ENCODE data around the gene PGC. TPM values are rescaled to one million over a fixed set of nuclear protein-coding genes. Genes with fewer than 3 reads are reported as not detected.

Gene PGC
- total RNA-seq, 4 donors from 2014 or later: not detected

DNA sequence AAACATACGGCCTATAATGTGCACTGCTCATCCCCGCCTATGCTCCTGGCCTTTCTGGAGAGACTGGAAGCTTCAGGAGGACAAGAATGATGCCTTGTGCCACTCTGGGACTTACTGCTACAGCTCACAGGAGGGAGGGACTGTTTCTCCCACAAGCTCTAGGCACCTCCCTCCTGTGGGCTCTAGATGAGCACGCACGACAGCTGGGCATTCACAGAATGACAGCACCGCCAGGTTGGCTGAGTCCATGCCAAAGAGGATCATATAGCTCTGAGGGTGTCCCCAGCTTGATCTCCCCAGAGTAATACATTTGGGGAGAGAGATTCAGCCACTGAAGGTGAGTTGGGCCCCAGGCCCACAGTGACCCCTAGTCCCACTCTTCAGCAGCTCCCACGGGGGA lies 10.1 kb upstream of the PGC start:
- no peak for TF ChIP-seq POLR2A (IDR thresholded peaks at IDR 0.05)
- TF ChIP-seq, protein P1, sequence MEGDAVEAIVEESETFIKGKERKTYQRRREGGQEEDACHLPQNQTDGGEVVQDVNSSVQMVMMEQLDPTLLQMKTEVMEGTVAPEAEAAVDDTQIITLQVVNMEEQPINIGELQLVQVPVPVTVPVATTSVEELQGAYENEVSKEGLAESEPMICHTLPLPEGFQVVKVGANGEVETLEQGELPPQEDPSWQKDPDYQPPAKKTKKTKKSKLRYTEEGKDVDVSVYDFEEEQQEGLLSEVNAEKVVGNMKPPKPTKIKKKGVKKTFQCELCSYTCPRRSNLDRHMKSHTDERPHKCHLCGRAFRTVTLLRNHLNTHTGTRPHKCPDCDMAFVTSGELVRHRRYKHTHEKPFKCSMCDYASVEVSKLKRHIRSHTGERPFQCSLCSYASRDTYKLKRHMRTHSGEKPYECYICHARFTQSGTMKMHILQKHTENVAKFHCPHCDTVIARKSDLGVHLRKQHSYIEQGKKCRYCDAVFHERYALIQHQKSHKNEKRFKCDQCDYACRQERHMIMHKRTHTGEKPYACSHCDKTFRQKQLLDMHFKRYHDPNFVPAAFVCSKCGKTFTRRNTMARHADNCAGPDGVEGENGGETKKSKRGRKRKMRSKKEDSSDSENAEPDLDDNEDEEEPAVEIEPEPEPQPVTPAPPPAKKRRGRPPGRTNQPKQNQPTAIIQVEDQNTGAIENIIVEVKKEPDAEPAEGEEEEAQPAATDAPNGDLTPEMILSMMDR (IDR thresholded peaks at IDR 0.05): no peak
- H3K4me3 ChIP-seq: no peak overlapping the region
- no peaks in the 10 kb centered on the region for H3K9me3 ChIP-seq
- no peaks in the 10 kb centered on the region for H3K4me1 ChIP-seq
- no peak for DNase-seq
- no peak overlapping the region for H3K27ac ChIP-seq
- no peaks in the 10 kb centered on the region for H3K27me3 ChIP-seq
- H3K36me3 ChIP-seq: no peaks in the 10 kb centered on the region

DNA sequence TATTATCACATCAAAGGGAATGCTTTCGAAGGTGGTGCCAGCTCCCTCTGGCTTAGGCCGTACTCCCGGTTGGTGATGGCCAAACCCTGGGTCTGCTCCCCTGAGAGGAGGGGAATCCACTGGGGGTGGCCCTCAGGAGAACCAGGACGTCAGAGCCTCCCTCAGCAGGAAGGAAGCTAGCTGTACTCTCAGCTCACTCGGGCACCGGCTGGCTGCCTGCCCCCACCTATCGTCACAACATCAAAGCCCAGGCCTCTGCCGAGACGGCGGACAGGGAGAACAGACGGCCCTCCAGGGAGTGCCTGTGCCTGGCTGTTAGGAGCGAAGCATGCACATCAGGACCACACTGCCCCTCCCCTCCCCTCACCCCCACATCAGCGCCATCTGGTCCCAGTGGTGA lies 9.2 kb upstream of the PGC start:
- Histone ChIP-seq H3K27me3 (no peaks in the 10 kb centered on the region), H3K36me3 (no peaks in the 10 kb centered on the region), H3K4me3 (no peak overlapping the region), H3K4me1 (no peaks in the 10 kb centered on the region), H3K27ac (no peak overlapping the region), H3K9me3 (no peaks in the 10 kb centered on the region)
- no peak for TF ChIP-seq POLR2A (IDR thresholded peaks at IDR 0.05)
- TF ChIP-seq, protein P1 (IDR thresholded peaks at IDR 0.05): no peak
- no peak for DNase-seq

GRCh38 chr6:41755895-41756294 lies 8.7 kb upstream of the PGC start:
- no peaks in the 10 kb centered on the region for H3K9me3 ChIP-seq
- H3K4me3 ChIP-seq: no peak overlapping the region
- H3K27me3 ChIP-seq: no peaks in the 10 kb centered on the region
- no peak overlapping the region for H3K27ac ChIP-seq
- H3K36me3 ChIP-seq: no peaks in the 10 kb centered on the region
- H3K4me1 ChIP-seq: no peaks in the 10 kb centered on the region
- TF ChIP-seq, protein P1 (IDR thresholded peaks at IDR 0.05): no peak
- no peak for TF ChIP-seq POLR2A (IDR thresholded peaks at IDR 0.05)
- no peak for DNase-seq

GRCh38 chr6:41750374-41750773 lies 3.2 kb upstream of the PGC start:
- H3K36me3 ChIP-seq: no peaks in the 10 kb centered on the region
- no peak overlapping the region for H3K27ac ChIP-seq
- H3K4me3 ChIP-seq: no peak overlapping the region
- H3K27me3 ChIP-seq: no peaks in the 10 kb centered on the region
- no peaks in the 10 kb centered on the region for H3K4me1 ChIP-seq
- no peak for DNase-seq
- H3K9me3 ChIP-seq: no peaks in the 10 kb centered on the region
- TF ChIP-seq POLR2A (IDR thresholded peaks at IDR 0.05): no peak
- TF ChIP-seq, protein P1 (IDR thresholded peaks at IDR 0.05): no peak

DNA sequence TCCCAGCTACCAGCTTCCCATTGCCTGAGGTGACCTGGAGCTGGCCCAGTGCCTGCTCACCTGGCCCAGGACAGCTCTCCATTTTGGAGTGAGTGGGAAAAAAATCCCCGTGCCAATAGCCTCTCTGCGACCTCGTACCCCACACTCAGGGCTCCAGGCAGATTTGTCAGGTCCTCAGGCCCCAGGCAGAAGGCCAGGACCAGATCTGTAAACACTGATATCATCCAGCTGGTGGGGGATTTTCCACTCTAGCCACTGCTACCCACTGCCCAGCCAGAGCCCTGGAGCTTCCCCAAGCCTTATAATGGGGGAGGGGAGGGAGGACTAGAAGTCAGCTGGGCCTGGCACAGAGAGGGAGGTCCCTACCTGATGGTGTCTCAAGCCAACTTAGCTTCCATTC lies 1.3 kb upstream of the PGC start:
- TF ChIP-seq, protein P1 (IDR thresholded peaks at IDR 0.05): no peak
- TF ChIP-seq POLR2A (IDR thresholded peaks at IDR 0.05): no peak
- DNase-seq: no peak
- Histone ChIP-seq H3K4me3 (no peak overlapping the region), H3K9me3 (no peaks in the 10 kb centered on the region), H3K27ac (no peak overlapping the region), H3K27me3 (no peaks in the 10 kb centered on the region), H3K4me1 (no peaks in the 10 kb centered on the region), H3K36me3 (no peaks in the 10 kb centered on the region)

GRCh38 chr6:41748102-41748477 lies 893 bp upstream of the PGC start:
- Histone ChIP-seq H3K36me3 (no peaks in the 10 kb centered on the region), H3K4me1 (no peaks in the 10 kb centered on the region), H3K27ac (no peak overlapping the region), H3K4me3 (no peak overlapping the region), H3K27me3 (no peaks in the 10 kb centered on the region), H3K9me3 (no peaks in the 10 kb centered on the region)
- DNase-seq: no peak
- no peak for TF ChIP-seq POLR2A (IDR thresholded peaks at IDR 0.05)
- TF ChIP-seq, protein P1 (IDR thresholded peaks at IDR 0.05): no peak

All from Peyer's patch (tissue), 4 donors.